Stomach smooth muscle (tissue), 2 donors: ENCODE results near the gene CBFA2T3.
A peak's percentile ranks its signal among the peaks of the same experiment; 100 is the strongest.

Experiments
- H3K27ac ChIP-seq: one replicate; pipeline ENCODE4 v1.7.0; 2013; ENCODE audit warnings: mild to moderate bottlenecking, low read length, inconsistent platforms
- H3K27me3 ChIP-seq, 2 donors: one replicate each; pipeline ENCODE4 v1.7.0; 2013; ENCODE audit warnings: low read length in 2 of 2; ENCODE audit not compliant: insufficient read depth in 2 of 2, control insufficient read depth in 1 of 2
- H3K36me3 ChIP-seq, 2 donors: one replicate each; pipeline ENCODE4 v1.7.0; 2013; ENCODE audit warnings: low read length in 2 of 2; ENCODE audit not compliant: control insufficient read depth in 2 of 2, insufficient read depth in 2 of 2
- H3K4me1 ChIP-seq: one replicate; pipeline ENCODE4 v1.7.0; 2013; ENCODE audit warnings: low read length; ENCODE audit not compliant: control insufficient read depth, insufficient read depth
- H3K4me3 ChIP-seq, 2 donors: one replicate each; pipeline ENCODE4 v1.7.0; 2013; ENCODE audit warnings: low read length in 2 of 2
- H3K9ac ChIP-seq, 2 donors: one replicate each; pipeline ENCODE4 v1.7.0; 2013; ENCODE audit warnings: low read length in 2 of 2, mild to moderate bottlenecking in 1 of 2
- H3K9me3 ChIP-seq, 2 donors: one replicate each; pipeline ENCODE4 v1.7.0; 2013; ENCODE audit warnings: low read length in 2 of 2; ENCODE audit not compliant: control insufficient read depth in 2 of 2
- donor health status: healthy.
- donor health status: Pancreatic carcinoma.

CBFA2T3 gene

DNA sequence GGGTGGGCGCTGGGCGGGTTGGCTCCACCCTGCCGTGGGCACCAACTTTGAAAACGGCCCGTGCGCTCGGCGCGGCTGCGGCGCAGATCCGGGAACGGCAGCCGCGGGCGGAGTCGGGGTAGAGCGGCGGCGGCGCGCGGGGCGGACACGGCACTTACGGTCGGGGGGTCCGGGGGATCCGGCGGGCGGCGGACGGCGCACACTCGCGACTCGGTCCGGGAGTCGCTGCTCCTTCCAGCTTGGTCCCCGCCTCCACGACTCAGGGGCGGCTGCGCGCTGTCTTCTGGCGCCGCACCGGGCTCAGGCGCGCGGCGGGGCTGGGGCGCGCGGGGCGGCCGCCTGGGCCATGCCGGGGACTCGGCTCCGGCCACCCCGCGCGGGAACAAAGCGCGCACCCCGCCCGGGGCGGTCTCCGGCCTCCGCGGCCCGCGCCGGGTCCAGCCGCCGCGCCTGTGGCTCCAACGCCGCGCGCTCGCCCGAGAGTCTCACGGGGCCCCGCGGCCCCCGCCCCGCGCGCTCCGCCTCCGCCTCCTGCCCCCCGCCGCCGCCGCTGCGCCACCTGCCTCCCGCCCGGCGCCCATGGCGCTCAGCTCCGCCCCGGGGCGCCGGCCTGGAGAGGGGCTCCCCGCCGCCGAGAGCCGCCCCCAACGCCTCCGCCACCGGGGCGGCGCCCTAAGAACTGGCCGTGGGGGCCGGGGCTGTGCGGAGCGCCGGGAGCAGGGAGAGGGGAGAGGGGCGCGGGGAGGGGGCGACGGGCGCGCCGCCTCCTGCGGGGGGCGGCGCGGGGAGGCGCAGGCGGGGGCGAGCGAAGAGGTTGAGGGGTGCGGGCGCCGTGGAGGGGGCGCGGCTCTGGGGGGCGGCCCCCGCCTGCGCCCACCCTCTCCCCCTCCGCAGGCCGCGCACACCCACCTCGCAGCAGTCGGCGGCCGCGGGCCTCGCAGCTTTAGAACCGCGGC lies 35.9 kb downstream of the CBFA2T3 start:
- H3K27me3 ChIP-seq: peaks cover 20 to 28% of the 10 kb centered on the region in 2 donors
- H3K4me1 ChIP-seq: peaks cover 29% of the 10 kb centered on the region
- no peaks in the 10 kb centered on the region for H3K36me3 ChIP-seq
- no peak overlapping the region for H3K9ac ChIP-seq
- H3K27ac ChIP-seq: no peak overlapping the region
- H3K9me3 ChIP-seq: no peaks in the 10 kb centered on the region
- peak overlapping the region; percentile 40 to 65 for H3K4me3 ChIP-seq

DNA sequence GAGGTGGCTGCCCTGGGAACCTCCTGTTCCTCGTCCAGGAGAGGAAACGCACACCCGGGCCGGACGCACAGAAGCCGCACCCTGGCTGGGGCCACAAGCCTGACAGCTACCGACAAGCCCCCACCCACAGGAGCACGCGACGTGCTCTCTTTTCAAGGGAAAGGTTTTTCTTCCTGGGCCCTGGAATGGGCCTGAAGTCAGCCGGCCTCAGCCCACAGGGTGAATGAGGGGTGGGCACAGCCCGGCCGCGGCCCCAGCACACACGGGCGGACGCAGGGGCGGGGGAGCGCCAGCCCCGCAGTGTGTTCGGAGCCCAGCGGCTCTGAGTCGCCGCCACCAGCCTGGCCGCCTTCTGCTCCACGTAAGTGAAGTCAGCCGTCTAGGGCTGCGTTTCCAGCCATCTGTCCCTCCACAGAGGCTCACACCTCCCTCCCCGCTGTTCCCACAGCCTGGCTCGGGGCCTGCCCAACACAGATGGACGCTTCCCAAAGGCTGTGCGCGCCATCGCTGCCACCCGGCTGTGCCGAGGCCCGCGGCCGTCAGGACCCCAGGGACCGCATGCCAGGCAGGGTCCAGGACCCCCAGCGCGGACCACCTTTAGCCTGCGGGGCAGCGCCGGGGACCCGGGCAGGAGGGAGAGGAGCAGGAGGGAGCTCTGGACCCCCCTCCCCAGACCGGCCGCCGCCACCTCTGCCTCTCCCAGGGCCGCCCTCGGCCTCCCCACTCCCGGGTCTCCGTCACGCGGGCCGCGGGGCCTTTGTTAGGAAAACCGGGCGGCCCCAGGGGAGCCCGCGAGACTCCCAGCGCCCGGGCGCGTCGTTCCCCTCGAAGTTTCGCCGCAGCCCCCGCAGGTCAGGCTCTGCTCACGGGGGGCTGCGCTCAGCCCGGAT lies 36.8 kb downstream of the CBFA2T3 start:
- Histone ChIP-seq H3K36me3 (no peaks in the 10 kb centered on the region), H3K9me3 (no peaks in the 10 kb centered on the region), H3K27me3 (peaks cover 20 to 26% of the 10 kb centered on the region in 2 donors), H3K9ac (no peak overlapping the region), H3K27ac (no peak overlapping the region), H3K4me3 (peak overlapping the region; percentile 40 to 65), H3K4me1 (peaks cover 33% of the 10 kb centered on the region)

DNA sequence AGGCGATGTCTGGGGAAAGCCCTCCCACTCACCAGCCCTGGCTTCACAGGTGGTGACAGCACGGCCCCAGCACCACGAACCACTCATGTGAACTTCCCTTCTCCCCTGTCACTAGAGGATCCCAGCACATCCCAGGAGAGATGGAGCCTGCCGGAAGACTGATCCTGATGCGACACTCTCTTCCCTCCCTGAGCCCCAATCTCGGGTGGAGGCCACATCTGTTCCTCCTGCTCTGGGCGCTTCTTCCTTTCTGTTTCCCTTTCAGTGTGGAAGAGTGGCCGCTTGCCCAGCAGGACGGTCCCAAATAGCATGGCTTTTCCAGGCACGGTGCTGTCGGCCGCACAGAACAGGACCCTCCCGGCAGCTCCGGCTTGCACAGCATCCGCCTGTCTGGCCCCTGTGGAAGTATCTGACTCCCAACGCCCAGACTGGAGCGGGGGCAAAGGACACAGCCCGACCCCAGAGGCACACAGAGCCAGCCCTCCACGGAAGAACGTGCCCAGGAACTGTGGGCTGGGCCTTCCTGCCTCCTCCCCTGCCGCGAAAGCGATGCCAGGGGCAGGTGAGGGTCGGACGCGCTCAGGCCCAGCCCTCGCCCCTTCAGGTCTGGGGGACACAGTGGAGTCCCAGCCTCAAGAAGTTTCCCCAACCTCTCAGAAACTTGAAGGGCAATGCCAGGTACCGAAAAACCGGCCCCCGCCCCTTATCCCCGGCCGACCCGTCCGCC lies 37.6 kb downstream of the CBFA2T3 start:
- Histone ChIP-seq H3K27ac (no peak overlapping the region), H3K4me3 (peak overlapping the region; percentile 32 to 65), H3K9ac (no peak overlapping the region), H3K4me1 (peaks cover 33% of the 10 kb centered on the region), H3K36me3 (no peaks in the 10 kb centered on the region), H3K9me3 (no peaks in the 10 kb centered on the region), H3K27me3 (peaks cover 18 to 24% of the 10 kb centered on the region in 2 donors)

DNA sequence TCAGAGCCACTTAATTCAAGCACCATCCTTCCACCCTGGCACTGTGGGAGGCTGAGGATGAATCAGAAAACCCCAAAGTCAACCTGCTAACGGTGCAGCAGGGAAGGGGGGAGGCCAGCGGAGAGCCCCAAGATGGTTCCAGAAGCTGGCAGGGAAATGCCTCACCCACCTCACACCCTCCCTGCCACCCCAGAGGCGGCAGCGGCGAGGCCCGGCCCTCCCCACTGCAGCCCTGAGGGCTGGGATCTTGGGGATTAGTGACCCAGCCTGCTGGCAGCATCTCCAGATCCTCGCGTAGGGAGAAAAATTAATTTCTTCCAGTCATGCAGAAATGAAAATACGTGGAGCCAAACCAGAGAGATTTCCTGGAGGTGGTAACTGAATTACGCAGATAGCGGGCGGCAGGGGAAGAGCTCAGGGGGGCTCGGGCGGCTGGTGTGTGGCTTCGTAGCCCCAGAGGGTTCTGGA lies 38.2 kb downstream of the CBFA2T3 start:
- Histone ChIP-seq H3K4me1 (peaks cover 33% of the 10 kb centered on the region), H3K4me3 (peak overlapping the region; percentile 32 to 65), H3K9ac (no peak overlapping the region), H3K36me3 (no peaks in the 10 kb centered on the region), H3K27ac (no peak overlapping the region), H3K27me3 (peaks cover 17 to 24% of the 10 kb centered on the region in 2 donors), H3K9me3 (no peaks in the 10 kb centered on the region)

GRCh38 chr16:88938119-88938776 lies 38.8 kb downstream of the CBFA2T3 start:
- Histone ChIP-seq H3K4me1 (peaks cover 33% of the 10 kb centered on the region), H3K9me3 (no peaks in the 10 kb centered on the region), H3K4me3 (no peak overlapping the region), H3K27ac (no peak overlapping the region), H3K36me3 (no peaks in the 10 kb centered on the region), H3K9ac (no peak overlapping the region), H3K27me3 (peaks cover 17 to 19% of the 10 kb centered on the region in 2 donors)

DNA sequence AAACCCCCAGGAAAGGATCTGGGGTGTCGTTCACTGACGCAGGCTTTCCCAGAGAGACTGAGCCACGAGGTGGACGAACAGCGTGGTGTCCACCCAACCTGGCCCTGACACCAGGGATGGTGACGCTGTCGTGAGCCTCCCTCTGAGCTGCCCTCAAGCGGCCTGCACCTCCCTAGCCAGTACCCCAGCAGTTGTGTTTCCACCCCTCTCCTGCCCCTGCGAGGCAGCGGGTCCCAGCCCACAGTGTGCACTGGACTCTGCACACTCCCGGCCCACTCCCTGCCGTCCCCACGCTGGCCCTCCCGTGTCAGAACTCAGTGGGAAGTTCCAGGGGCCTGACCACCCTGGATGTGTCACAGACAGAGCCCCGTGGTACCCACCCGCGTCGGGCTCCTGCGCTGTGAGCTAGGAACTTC lies 39.8 kb downstream of the CBFA2T3 start:
- Histone ChIP-seq H3K27ac (no peak overlapping the region), H3K4me1 (peaks cover 33% of the 10 kb centered on the region), H3K9ac (no peak overlapping the region), H3K4me3 (peak overlapping the region in 1 of 2 donors; percentile 22), H3K36me3 (no peaks in the 10 kb centered on the region), H3K9me3 (no peaks in the 10 kb centered on the region), H3K27me3 (peaks cover 12 to 16% of the 10 kb centered on the region in 2 donors)

DNA sequence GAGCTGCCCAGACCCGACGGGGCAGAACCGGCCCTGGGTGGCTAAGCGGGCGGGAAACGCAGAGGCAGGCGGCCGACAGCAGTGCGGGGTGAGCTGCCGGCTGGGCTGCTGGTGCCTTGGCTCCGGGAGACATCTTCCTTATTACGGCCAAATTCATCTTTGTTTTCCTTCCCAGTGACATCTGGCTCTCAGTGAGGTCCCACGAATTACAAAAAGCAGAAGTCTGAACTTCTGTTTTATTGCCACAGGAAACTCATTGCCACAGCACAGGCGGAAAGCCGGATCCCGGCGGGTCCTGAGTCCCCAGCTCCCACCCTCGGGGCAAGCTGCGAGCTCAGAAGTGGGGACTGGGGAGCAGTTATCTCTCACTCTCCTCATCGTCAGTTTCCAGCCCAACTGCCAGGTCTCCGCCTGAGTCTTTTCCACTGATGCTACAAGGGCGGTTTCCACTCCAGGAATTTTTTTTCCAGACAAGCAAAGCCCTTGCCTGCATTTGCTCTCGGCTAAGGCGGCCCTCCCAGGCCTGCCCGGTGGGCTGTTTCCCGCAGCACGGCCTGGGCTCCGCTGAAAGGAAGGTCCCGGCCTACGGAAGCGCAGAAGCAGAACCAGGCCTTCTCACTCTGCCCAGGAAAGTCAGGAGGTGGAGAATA lies 40.3 kb downstream of the CBFA2T3 start:
- Histone ChIP-seq H3K9me3 (no peaks in the 10 kb centered on the region), H3K36me3 (no peaks in the 10 kb centered on the region), H3K27ac (no peak overlapping the region), H3K4me1 (peaks cover 30% of the 10 kb centered on the region), H3K4me3 (peak overlapping the region in 1 of 2 donors; percentile 22), H3K9ac (no peak overlapping the region), H3K27me3 (peaks cover 9 to 12% of the 10 kb centered on the region in 2 donors)

DNA sequence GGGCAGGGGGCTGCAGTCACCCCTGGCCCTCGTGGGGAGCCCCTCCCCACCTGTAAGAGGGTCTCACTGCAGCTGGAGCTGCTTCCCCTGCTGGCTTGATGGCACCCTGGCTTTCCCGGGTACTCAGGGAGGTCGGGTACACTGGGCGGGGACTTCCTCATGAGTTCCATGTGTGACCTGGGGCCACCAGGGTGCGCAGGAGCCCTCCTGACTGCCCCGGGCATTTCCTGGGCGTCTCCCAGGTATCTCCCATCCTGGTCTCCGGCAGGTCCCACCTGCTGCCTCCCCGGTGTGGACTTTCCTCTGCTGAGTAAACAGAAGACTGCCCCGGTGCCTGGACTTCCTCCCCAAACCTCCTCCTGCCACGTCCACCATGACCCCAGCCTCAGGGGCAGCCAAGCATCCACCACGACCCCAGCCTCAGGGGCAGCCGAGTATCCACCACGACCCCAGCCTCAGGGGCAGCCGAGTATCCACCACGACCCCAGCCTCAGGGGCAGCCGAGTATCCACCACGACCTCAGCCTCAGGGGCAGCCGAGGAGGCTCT lies 40.9 kb downstream of the CBFA2T3 start:
- no peak overlapping the region for H3K9ac ChIP-seq
- H3K36me3 ChIP-seq: no peaks in the 10 kb centered on the region
- H3K27me3 ChIP-seq: peaks cover 11 to 12% of the 10 kb centered on the region in 2 donors

GRCh38 chr16:88934066-88934667 lies 42.8 kb downstream of the CBFA2T3 start:
- H3K9me3 ChIP-seq: no peaks in the 10 kb centered on the region
- H3K9ac ChIP-seq: no peak overlapping the region
- H3K4me3 ChIP-seq: no peak overlapping the region
- no peaks in the 10 kb centered on the region for H3K36me3 ChIP-seq
- no peak overlapping the region for H3K27ac ChIP-seq
- H3K4me1 ChIP-seq: peaks cover 16% of the 10 kb centered on the region
- H3K27me3 ChIP-seq: peaks cover 0 to 8% of the 10 kb centered on the region in 2 donors

More for the DNA sequence above, 40.9 kb downstream of the CBFA2T3 start:
- H3K9me3 ChIP-seq: no peaks in the 10 kb centered on the region
- H3K4me3 ChIP-seq: peak overlapping the region in 1 of 2 donors; percentile 15
- peaks cover 30% of the 10 kb centered on the region for H3K4me1 ChIP-seq
- no peak overlapping the region for H3K27ac ChIP-seq
